Measurements from ENCODE around the gene TAF3. TPM values are rescaled to one million over a fixed set of nuclear protein-coding genes. Genes with fewer than 3 reads are reported as not detected.

Gene TAF3
- polyA plus RNA-seq, 1 of the 3 experiments (the other 2 are of a cell fraction): 2.4 TPM

DNA sequence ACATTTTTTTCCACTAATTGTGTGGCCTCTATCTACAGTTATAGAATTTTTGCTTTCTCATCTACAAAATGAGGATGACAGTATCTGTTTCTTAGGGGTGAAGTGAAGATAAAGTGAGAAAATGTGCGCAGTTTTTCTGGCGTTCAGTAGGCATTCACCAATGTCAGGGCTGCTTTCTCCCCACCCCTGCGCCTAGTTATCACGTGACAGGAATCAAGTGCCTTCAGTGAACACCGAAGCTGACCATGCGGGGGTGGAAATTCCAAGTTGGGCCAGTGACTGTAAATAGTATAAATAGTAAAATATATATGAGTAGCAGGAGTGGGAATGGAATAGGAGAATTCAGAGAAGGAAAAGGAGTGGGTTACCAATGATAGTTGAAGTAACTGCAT is 77.4 kb downstream of the TAF3 start:
- CTCF ChIA-PET: no interaction called here
- 97% methylated on average over 6 of the region's 6 CpGs for WGBS (ENCODE audit: low lambda C conversion rate)

GRCh38 chr10:7896297-7896696 is 78.0 kb downstream of the TAF3 start:
- no peak for DNase-seq
- Histone ChIP-seq H3K27ac (ENCODE audit: low read depth in 2 of 2, low read length in 1 of 2) (no peak overlapping the region), H3K79me2 (ENCODE audit: insufficient read depth) (0 out of 2 replicates have a peak, but pooled peaks cover 3% of the 10 kb centered on the region), H3K9me2 (no peaks in the 10 kb centered on the region), H3K27me3 (ENCODE audit: insufficient read depth) (no peaks in the 10 kb centered on the region), H3F3A (replicated peaks; ENCODE audit: insufficient read depth) (peaks cover 3% of the 10 kb centered on the region), H3K4me1 (ENCODE audit: control insufficient read depth in 1 of 2, insufficient read depth in 2 of 2, low read depth in 1 of 2, low read length in 1 of 2) (peaks cover 0 to 3% of the 10 kb centered on the region in 2 experiments; a peak in 3 of 4 replicates), H3K36me3 (replicated peaks in 1 of 2; ENCODE audit: control insufficient read depth in 1 of 2, insufficient read depth in 2 of 2, low read length in 1 of 2) (no peaks in the 10 kb centered on the region), H3K9ac (no peak overlapping the region), H3K4me3 (ENCODE audit: low read depth in 2 of 2, low read length in 1 of 2) (no peak overlapping the region), H4K20me1 (ENCODE audit: insufficient read depth) (no peaks in the 10 kb centered on the region), H2AFZ (ENCODE audit: low read depth) (no peak overlapping the region), H3K9me3 (no peaks in the 10 kb centered on the region), H3K4me2 (no peak overlapping the region)
- ChIA-PET POLR2A (interaction anchor here (0.5 kb wide), 1 partner anchor 285 kb away, joined by 3 read pairs; no protein-coding TSS in a partner anchor), CTCF (no interaction called here)
- TF ChIP-seq FOXM1 (IDR thresholded peaks at IDR 0.05; ENCODE audit: low read depth): no peak
- no peak for TF ChIP-seq SMC3 (IDR thresholded peaks at IDR 0.05; ENCODE audit: low read depth, low read length)
- no peak for TF ChIP-seq JUND (IDR thresholded peaks at IDR 0.05)
- TF ChIP-seq MXI1 (IDR thresholded peaks at IDR 0.05; ENCODE audit: low read depth, low read length): no peak
- TF ChIP-seq GATA2 (CRISPR knock-in tag; IDR thresholded peaks at IDR 0.05): no peak
- TF ChIP-seq, protein P1, sequence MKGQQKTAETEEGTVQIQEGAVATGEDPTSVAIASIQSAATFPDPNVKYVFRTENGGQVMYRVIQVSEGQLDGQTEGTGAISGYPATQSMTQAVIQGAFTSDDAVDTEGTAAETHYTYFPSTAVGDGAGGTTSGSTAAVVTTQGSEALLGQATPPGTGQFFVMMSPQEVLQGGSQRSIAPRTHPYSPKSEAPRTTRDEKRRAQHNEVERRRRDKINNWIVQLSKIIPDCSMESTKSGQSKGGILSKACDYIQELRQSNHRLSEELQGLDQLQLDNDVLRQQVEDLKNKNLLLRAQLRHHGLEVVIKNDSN (IDR thresholded peaks at IDR 0.05; ENCODE audit: borderline replicate concordance, low read depth): no peak
- no peak for TF ChIP-seq FOXJ3 (CRISPR knock-in tag; IDR thresholded peaks at IDR 0.05)
- TF ChIP-seq TCF12 (IDR thresholded peaks at IDR 0.05): no peak
- no peak for TF ChIP-seq EP300 (IDR thresholded peaks at IDR 0.05; ENCODE audit: borderline replicate concordance in 1 of 2, low read depth in 1 of 2, low read length in 1 of 2)
- no peak for TF ChIP-seq USF2 (IDR thresholded peaks at IDR 0.05; ENCODE audit: borderline replicate concordance, low read depth, low read length)
- WGBS (ENCODE audit: low lambda C conversion rate): 97% methylated on average over 5 of the region's 5 CpGs

More for the DNA sequence above, 77.4 kb downstream of the TAF3 start:
- Histone ChIP-seq H4K20me1 (ENCODE audit: insufficient read depth) (no peaks in the 10 kb centered on the region), H3F3A (replicated peaks; ENCODE audit: insufficient read depth) (peaks cover 3% of the 10 kb centered on the region), H3K9me3 (no peaks in the 10 kb centered on the region), H3K4me1 (ENCODE audit: control insufficient read depth in 1 of 2, insufficient read depth in 2 of 2, low read depth in 1 of 2, low read length in 1 of 2) (peaks cover 3% of the 10 kb centered on the region in 2 experiments; a peak in 3 of 4 replicates), H3K79me2 (ENCODE audit: insufficient read depth) (peaks cover 5% of the 10 kb centered on the region; the same call in 1 of the 2 replicates), H3K27me3 (ENCODE audit: insufficient read depth) (no peaks in the 10 kb centered on the region), H3K9me2 (no peaks in the 10 kb centered on the region), H2AFZ (ENCODE audit: low read depth) (no peak overlapping the region), H3K9ac (no peak overlapping the region), H3K27ac (ENCODE audit: low read depth in 2 of 2, low read length in 1 of 2) (peak overlapping the region in 1 of 2 experiments; percentile 41; a peak in 1 of 4 replicates), H3K4me2 (peak overlapping the region; percentile 26; the same call in 1 of the 2 replicates), H3K36me3 (replicated peaks in 1 of 2; ENCODE audit: control insufficient read depth in 1 of 2, insufficient read depth in 2 of 2, low read length in 1 of 2) (no peaks in the 10 kb centered on the region), H3K4me3 (ENCODE audit: low read depth in 2 of 2, low read length in 1 of 2) (no peak overlapping the region)
- TF ChIP-seq EZH2phosphoT487 (IDR thresholded peaks at IDR 0.05; ENCODE audit: borderline replicate concordance, low read depth): no peak
- no peak for TF ChIP-seq NRF1 (IDR thresholded peaks at IDR 0.05; ENCODE audit: low read depth, low read length)
- TF ChIP-seq NFIC (IDR thresholded peaks at IDR 0.05; ENCODE audit: borderline replicate concordance): no peak
- DNase-seq: no peak
- POLR2A ChIA-PET: no interaction called here
